Measurements from ENCODE around the gene ZNF282.

The ZNF282 gene

GRCh38 chr7:149194799-149195179 lies 557 bp upstream of the ZNF282 start:
- DNase-seq, result no peak

GRCh38 chr7:149196151-149196704 lies 882 bp downstream of the ZNF282 start:
- peak; percentile 47 for DNase-seq

GRCh38 chr7:149196705-149197171 lies 1.4 kb downstream of the ZNF282 start:
- peak; percentile 36 for DNase-seq

- no peak for DNase-seq
Observed at GRCh38 chr7:149197675-149198074, 2.3 kb downstream of the ZNF282 start.

GRCh38 chr7:149198161-149198816 lies 2.9 kb downstream of the ZNF282 start:
- no peak for DNase-seq

GRCh38 chr7:149199234-149199995 lies 4.1 kb downstream of the ZNF282 start:
- DNase-seq, result no peak

GRCh38 chr7:149202831-149203231 lies 7.5 kb downstream of the ZNF282 start:
- DNase-seq, result no peak

- DNase-seq, result no peak
Observed at GRCh38 chr7:149205690-149206381, 10.5 kb downstream of the ZNF282 start.

GRCh38 chr7:149207324-149208035 lies 12.1 kb downstream of the ZNF282 start:
- no peak for DNase-seq

GRCh38 chr7:149209518-149210269 lies 14.3 kb downstream of the ZNF282 start:
- DNase-seq, result peak; percentile 73

GRCh38 chr7:149210551-149210950 lies 15.2 kb downstream of the ZNF282 start:
- DNase-seq, result no peak

GRCh38 chr7:149214020-149214720 lies 18.8 kb downstream of the ZNF282 start:
- no peak for DNase-seq

GRCh38 chr7:149216402-149216801 lies 21.1 kb downstream of the ZNF282 start:
- no peak for DNase-seq

GRCh38 chr7:149217570-149217969 lies 22.2 kb downstream of the ZNF282 start:
- no peak for DNase-seq

GRCh38 chr7:149218469-149219420 lies 23.4 kb downstream of the ZNF282 start:
- no peak for DNase-seq

GRCh38 chr7:149220534-149220933 lies 25.2 kb downstream of the ZNF282 start:
- no peak for DNase-seq

GRCh38 chr7:149223176-149223575 lies 27.8 kb downstream of the ZNF282 start:
- DNase-seq, result no peak

- no peak for DNase-seq
Observed at GRCh38 chr7:149223761-149224160, 28.4 kb downstream of the ZNF282 start.

GRCh38 chr7:149224352-149224751 lies 29.0 kb downstream of the ZNF282 start:
- DNase-seq, result no peak

GRCh38 chr7:149225106-149225505 lies 29.8 kb downstream of the ZNF282 start:
- DNase-seq, result no peak
